GM12891 (cell line): ENCODE data around the gene LRP1B.
"Not testable (repeated sequence)": the region's sequence is repeated elsewhere in the genome, so short reads cannot be mapped to it uniquely, and the experiment has no call there.

ENCODE experiments used
- DNase-seq: peaks from one replicate; pipeline ENCODE4 v3.0.0; 2011; ENCODE audit warnings: low spot score; ENCODE audit not compliant: insufficient read length
- FAIRE-seq: peaks from 2 replicates; lab custom pipeline; 2011; peaks lifted over from hg19 to GRCh38; lab: Jason Lieb, UNC
- PAX5 ChIP-seq: IDR thresholded peaks from 2 replicates; pipeline ENCODE4 v1.6.1; 2011; ENCODE audit warnings: low read length, moderate library complexity, mild to moderate bottlenecking; ENCODE audit not compliant: insufficient read depth, severe bottlenecking
- POLR2A ChIP-seq: IDR thresholded peaks from 2 replicates; pipeline ENCODE4 v1.6.1; 2011; ENCODE audit warnings: low read depth, low read length, control low read depth
- POLR2AphosphoS5 ChIP-seq: IDR thresholded peaks from 2 replicates; pipeline ENCODE4 v1.6.1; 2011; ENCODE audit warnings: low read depth, low read length, control low read depth
- POU2F2 ChIP-seq: IDR thresholded peaks from 2 replicates; pipeline ENCODE4 v1.6.1; 2011; ENCODE audit warnings: low read depth, mild to moderate bottlenecking, control low read depth, low read length, moderate library complexity
- SPI1 ChIP-seq: IDR thresholded peaks from 2 replicates; pipeline ENCODE4 v1.6.1; 2011; ENCODE audit warnings: low read depth, low read length, control low read depth
- TAF1 ChIP-seq: IDR thresholded peaks from 2 replicates; pipeline ENCODE4 v1.6.1; 2011; ENCODE audit warnings: low read depth, low read length, control low read depth

The LRP1B gene

GRCh38 chr2:142112757-142113221, 18.0 kb downstream of the LRP1B start:
- DNase-seq (no peak), FAIRE-seq (no peak)
- no peak for TF ChIP-seq POLR2A
- TF ChIP-seq TAF1 = no peak
- TF ChIP-seq POLR2AphosphoS5 = no peak
- TF ChIP-seq SPI1 = no peak
- TF ChIP-seq PAX5 = no peak
- no peak for TF ChIP-seq POU2F2

- DNase-seq (no peak), FAIRE-seq (no peak)
- TF ChIP-seq SPI1 (no peak), POLR2A (no peak)
Observed at GRCh38 chr2:142104134-142104758, 26.6 kb downstream of the LRP1B start.

GRCh38 chr2:142100970-142101369, 29.8 kb downstream of the LRP1B start:
- TF ChIP-seq PAX5 (no peak), SPI1 (no peak), POU2F2 (no peak), POLR2AphosphoS5 (no peak)
- no peak for DNase-seq
- no peak for FAIRE-seq

GRCh38 chr2:142100139-142100873, 30.5 kb downstream of the LRP1B start:
- TF ChIP-seq TAF1 = no peak
- TF ChIP-seq PAX5 = no peak
- TF ChIP-seq POLR2AphosphoS5 = no peak
- TF ChIP-seq POU2F2 = no peak
- no peak for TF ChIP-seq SPI1
- no peak for TF ChIP-seq POLR2A
- FAIRE-seq (no peak), DNase-seq (no peak)

- FAIRE-seq (no peak), DNase-seq (no peak)
- no peak for TF ChIP-seq TAF1
- no peak for TF ChIP-seq POU2F2
- TF ChIP-seq PAX5 = no peak
- TF ChIP-seq POLR2A = no peak
- no peak for TF ChIP-seq SPI1
- no peak for TF ChIP-seq POLR2AphosphoS5
Observed at GRCh38 chr2:142097711-142098110, 33.1 kb downstream of the LRP1B start.

GRCh38 chr2:142095647-142096046, 35.2 kb downstream of the LRP1B start:
- no peak for DNase-seq
- FAIRE-seq = no peak
- TF ChIP-seq PAX5 (no peak), SPI1 (no peak), POLR2A (no peak), POLR2AphosphoS5 (no peak), TAF1 (no peak), POU2F2 (no peak)

- FAIRE-seq (no peak), DNase-seq (no peak)
- TF ChIP-seq POU2F2 (no peak), TAF1 (no peak)
Observed at GRCh38 chr2:142094233-142094632, 36.6 kb downstream of the LRP1B start.

GRCh38 chr2:142088058-142088568, 42.7 kb downstream of the LRP1B start:
- DNase-seq (no peak), FAIRE-seq (no peak)
- TF ChIP-seq PAX5 = no peak
- no peak for TF ChIP-seq POU2F2

- not testable (repeated sequence) for FAIRE-seq, DNase-seq
Observed at GRCh38 chr2:142087585-142087984, 43.2 kb downstream of the LRP1B start.

- TF ChIP-seq POLR2AphosphoS5 (no peak), POU2F2 (no peak), PAX5 (no peak), SPI1 (no peak), POLR2A (no peak), TAF1 (no peak)
- no peak for DNase-seq
- no peak for FAIRE-seq
Observed at GRCh38 chr2:142082368-142082767, 48.4 kb downstream of the LRP1B start.

GRCh38 chr2:142076317-142076716, 54.5 kb downstream of the LRP1B start:
- TF ChIP-seq POLR2AphosphoS5 = no peak
- TF ChIP-seq TAF1 = no peak
- TF ChIP-seq POU2F2 = no peak
- no peak for TF ChIP-seq POLR2A
- TF ChIP-seq SPI1 = no peak
- no peak for TF ChIP-seq PAX5
- FAIRE-seq = no peak
- no peak for DNase-seq
